ENCODE measurements around the gene PRXL2A. TPM values are rescaled to one million over a fixed set of nuclear protein-coding genes. Genes with fewer than 3 reads are reported as not detected.

PRXL2A gene
- total and polyA plus RNA-seq, 10 of the 15 experiments (the other 5 are each of a cell fraction or from before 2014, with no cell fraction given), result 2.8 to 15.6 (median 11.1) TPM

GRCh38 chr10:80457554-80458262 is 49.4 kb downstream of the PRXL2A start (continued):
- TF ChIP-seq MAX (IDR thresholded peaks at IDR 0.05; ENCODE audit: low read depth, low read length) (no peak), JUND (IDR thresholded peaks at IDR 0.05; ENCODE audit: low read depth, low read length) (no peak), CHD2 (IDR thresholded peaks at IDR 0.05; ENCODE audit: borderline replicate concordance, low read depth, low read length) (no peak)

GRCh38 chr10:80458263-80458625 is 49.9 kb downstream of the PRXL2A start:
- RAD21 ChIA-PET (ENCODE audit: unreplicated experiment), result interaction anchor here (1.4 to 21.4 kb wide), 6 partner anchors 9 to 139 kb away, joined by 5 to 412 read pairs (median 42); no protein-coding TSS in a partner anchor
- TF ChIP-seq KDM1A (IDR thresholded peaks at IDR 0.05; ENCODE audit: borderline replicate concordance) (no peak), MYB (IDR thresholded peaks at IDR 0.05; ENCODE audit: borderline replicate concordance, low read depth, low read length) (no peak), ZBTB4 (CRISPR knock-in tag; IDR thresholded peaks at IDR 0.05) (no peak), EGR1 (IDR thresholded peaks at IDR 0.05; ENCODE audit: borderline replicate concordance in 1 of 2, low read depth in 2 of 2, low read length in 2 of 2) (no peak), TCF12 (IDR thresholded peaks at IDR 0.05; ENCODE audit: low read depth, low read length) (0 out of 2 replicates have a peak, but pooled peaks have one; percentile 16), NRF1 (conservative IDR thresholded peaks at IDR 0.05; ENCODE audit: low read depth, low read length) (no peak), SMARCA5 (IDR thresholded peaks at IDR 0.05) (no peak), REST (IDR thresholded peaks at IDR 0.05; ENCODE audit: low read depth, low read length) (no peak), RAD51 (IDR thresholded peaks at IDR 0.05) (0 out of 2 replicates have a peak, but pooled peaks have one; percentile 22)

More at GRCh38 chr10:80458263-80458625, 49.9 kb downstream of the PRXL2A start:
- Histone ChIP-seq H3K27me3 (replicated peaks in 1 of 2; ENCODE audit: control insufficient read depth in 2 of 2, insufficient read depth in 2 of 2, low read length in 1 of 2) (no peaks in the 10 kb centered on the region), H3K27ac (ENCODE audit: control insufficient read depth, insufficient read depth) (peak overlapping the region; percentile 45), H4K20me1 (ENCODE audit: control insufficient read depth, insufficient read depth) (no peaks in the 10 kb centered on the region; the same call in 1 of the 2 replicates), H3K4me1 (ENCODE audit: control insufficient read depth, insufficient read depth, low read length) (peaks cover 70% of the 10 kb centered on the region), H3K9me3 (replicated peaks; ENCODE audit: control insufficient read depth, insufficient read depth, low read length) (no peaks in the 10 kb centered on the region), H3K9ac (ENCODE audit: control insufficient read depth, insufficient read depth, low read length) (peak overlapping the region; percentile 5; the same call in 1 of the 2 replicates), H3K79me2 (ENCODE audit: control insufficient read depth, insufficient read depth, low read length) (peaks cover 82% of the 10 kb centered on the region), H3K4me3 (peak overlapping the region; percentile 92; the same call in 1 of the 2 replicates), H2AFZ (ENCODE audit: control insufficient read depth, low read depth, low read length) (no peak overlapping the region), H3K4me2 (ENCODE audit: control insufficient read depth, insufficient read depth) (peak overlapping the region; percentile 51; the same call in 1 of the 2 replicates), H3K36me3 (ENCODE audit: control insufficient read depth in 2 of 2, insufficient read depth in 2 of 2, low read length in 1 of 2) (no peaks in the 10 kb centered on the region)
- WGBS (ENCODE audit: insufficient coverage, insufficient replicate concordance, low lambda C conversion rate, missing lambda C conversion rate), result 34% methylated on average over 4 of the region's 4 CpGs
- SMC1A ChIA-PET (ENCODE audit: uncharacterized antibody, unreplicated experiment), result interaction anchor here (11.7 to 36.0 kb wide), 3 partner anchors 8 to 47 kb away, joined by 87 to 1038 read pairs (median 192); no protein-coding TSS in a partner anchor
- no peak for FAIRE-seq
- intact Hi-C loops (cut with micrococcal nuclease; ENCODE audit: unreplicated experiment), result loop anchor here (5.0 to 10.0 kb wide), 3 partner anchors 44 to 647 kb away; no protein-coding TSS in a partner anchor
- ATAC-seq, result no peak
- no TSS peak for BruUV-seq (replicated peaks)
- CTCF ChIA-PET, result interaction anchor here (1.2 to 21.5 kb wide), 4 partner anchors 10 to 43 kb away, joined by 4 to 402 read pairs (median 50); no protein-coding TSS in a partner anchor
- in situ Hi-C loops (cut with MboI), result no loop called here
- DNase-seq (ENCODE audit: low read depth, low spot score), result no peak
- POLR2A ChIA-PET, result interaction anchor here (0.7 to 9.6 kb wide), 3 partner anchors 12 to 62 kb away, joined by 3 to 190 read pairs (median 60); no protein-coding TSS in a partner anchor

Data from GM12878 (cell line).